OCI-LY7 (cell line): ENCODE data around the gene OGA. TPM values are rescaled to one million over a fixed set of nuclear protein-coding genes. Genes with fewer than 3 reads are reported as not detected.

Source experiments
- BruUV-seq: library from RNA; stranded (reverse); fragments of 400-500 nt; replicated peaks from 2 replicates; lab custom pipeline; 2021; lab: Mats Ljungman, UMichigan
- CTCF ChIA-PET: fragments of 300-600 bp; sonication (Branson Sonifier 250); formaldehyde crosslinking; loops from one replicate; lab custom pipeline; 2022; ENCODE audit warnings: antibody characterized with exemption; ENCODE audit not compliant: unreplicated experiment; lab: Charles Lee
- POLR2A ChIA-PET: fragments of 300-600 bp; sonication (Branson Sonifier 250); formaldehyde crosslinking; loops from one replicate; lab custom pipeline; 2022; ENCODE audit warnings: antibody characterized with exemption; lab: Charles Lee
- DNase-seq: peaks from one replicate; pipeline ENCODE4 v3.0.0-alpha.2; 2015; ENCODE audit warnings: low spot score
- H2AFZ ChIP-seq: fragments of 200-600 bp; sonication (generic), shearing (Covaris generic); 2 replicates; pipeline ENCODE4 v1.6.1; 2014; ENCODE audit warnings: mild to moderate bottlenecking, antibody characterized with exemption, low read length, moderate library complexity
- H3K27ac ChIP-seq: fragments of 200-600 bp; sonication (generic); 2 replicates; pipeline ENCODE4 v1.5.1; 2014; ENCODE audit warnings: mixed run types, low read depth, mild to moderate bottlenecking, moderate library complexity, low read length, inconsistent platforms; ENCODE audit not compliant: poor library complexity, severe bottlenecking
- H3K36me3 ChIP-seq: fragments of 200-600 bp; sonication (generic); 2 replicates; pipeline ENCODE4 v1.6.1; 2014; ENCODE audit warnings: mild to moderate bottlenecking, antibody characterized with exemption, low read length, moderate library complexity, mixed read lengths; ENCODE audit not compliant: insufficient read depth
- H3K4me1 ChIP-seq: fragments of 200-600 bp; sonication (generic); 2 replicates; pipeline ENCODE4 v1.5.1; 2014; ENCODE audit warnings: mild to moderate bottlenecking, low read length; ENCODE audit not compliant: insufficient read depth, poor library complexity, severe bottlenecking
- H3K4me2 ChIP-seq: fragments of 200-600 bp; sonication (generic); 2 replicates; pipeline ENCODE4 v1.6.1; 2014; ENCODE audit warnings: mild to moderate bottlenecking, low read length
- H3K4me3 ChIP-seq: fragments of 200-600 bp; sonication (generic); 2 replicates; pipeline ENCODE4 v1.5.1; 2014; ENCODE audit warnings: mild to moderate bottlenecking, low read depth, low read length; ENCODE audit not compliant: poor library complexity, severe bottlenecking
- H3K79me2 ChIP-seq: fragments of 200-600 bp; sonication (generic); 2 replicates; pipeline ENCODE4 v1.6.1; 2016; ENCODE audit warnings: low read depth, mild to moderate bottlenecking, low read length, moderate library complexity, mixed read lengths; ENCODE audit not compliant: insufficient read depth
- H3K9me2 ChIP-seq: fragments of 200-600 bp; sonication (generic); 2 replicates; pipeline ENCODE4 v1.6.1; 2016; ENCODE audit warnings: mild to moderate bottlenecking, low read length, mixed read lengths; ENCODE audit not compliant: insufficient read depth
- H3K9me3 ChIP-seq: fragments of 200-600 bp; sonication (generic); 2 replicates; pipeline ENCODE4 v1.6.1; 2014; ENCODE audit warnings: mild to moderate bottlenecking, mixed run types, low read length, mixed read lengths
- H4K20me1 ChIP-seq: fragments of 200-600 bp; sonication (generic); 2 replicates; pipeline ENCODE4 v1.6.1; 2014; ENCODE audit warnings: mild to moderate bottlenecking, antibody characterized with exemption, low read length, moderate library complexity, mixed read lengths; ENCODE audit not compliant: insufficient read depth
- EZH2phosphoT487 ChIP-seq: fragments of 200-600 bp; sonication (generic); IDR thresholded peaks from 2 replicates; pipeline ENCODE4 v1.6.1; 2018; ENCODE audit warnings: low read depth, borderline replicate concordance, mild to moderate bottlenecking, mixed run types, antibody characterized with exemption, low read length, moderate library complexity, mixed read lengths
- intact Hi-C: fragments of 100-400 bp; cut with micrococcal nuclease; formaldehyde crosslinking; loops from one replicate; pipeline ENCODE4 v1.10.0; 2022; ENCODE audit not compliant: unreplicated experiment
- total RNA-seq, 2 experiments: library from RNA; depleted of rRNA in 1 of 2; stranded (reverse); fragments of >200 nt in 1 of 2; shearing (Covaris generic) in 1 of 2; gene quantifications; 2 replicates each; pipeline ENCODE4 v1.2.3, GENCODE V29; 2014 to 2022
- TF ChIP-seq, protein P1 (sequence below): fragments of 200-600 bp; sonication (generic); conservative IDR thresholded peaks from 2 replicates; pipeline ENCODE4 v1.5.1; 2014; ENCODE audit warnings: mild to moderate bottlenecking, antibody characterized with exemption, low read length, moderate library complexity, mixed read lengths

Gene OGA
- total RNA-seq, 2 experiments from 2014 or later = 65.5 to 109 TPM

DNA sequence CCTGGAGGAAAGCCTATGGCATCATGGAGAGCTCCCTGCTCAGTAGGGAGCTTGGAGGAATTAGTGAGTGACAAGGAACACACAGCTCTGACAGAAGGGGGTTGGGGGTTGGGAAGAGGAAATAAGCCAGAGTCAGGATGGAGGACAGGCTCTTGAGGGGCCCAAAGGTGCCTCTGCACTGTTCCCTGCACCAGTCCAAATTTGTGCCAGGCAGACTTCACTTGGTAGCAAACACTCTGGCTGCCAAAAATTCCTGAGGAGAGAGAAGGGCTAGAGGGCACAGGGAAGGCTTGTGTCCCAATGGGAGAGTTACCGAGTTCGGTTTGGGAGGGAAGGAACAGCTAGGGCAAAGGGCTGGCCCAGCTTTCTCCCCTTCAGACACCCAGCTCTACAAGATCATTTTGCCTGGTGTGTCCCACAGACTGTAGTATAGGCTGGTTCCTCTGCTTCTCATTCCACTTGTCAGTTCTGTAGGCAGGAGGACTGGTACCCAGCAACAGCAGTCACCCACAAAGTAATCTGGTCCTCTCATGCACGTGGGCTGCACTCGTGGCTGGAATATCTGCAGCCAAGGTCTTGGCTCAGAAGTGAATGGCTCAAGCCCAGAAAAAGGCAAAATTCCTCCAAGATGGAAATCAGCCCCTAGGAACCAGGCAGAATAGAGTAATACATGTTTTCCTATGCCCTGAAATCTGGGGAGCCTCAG is 33.3 kb upstream of the OGA start:
- no peaks in the 10 kb centered on the region for H3K9me2 ChIP-seq
- H3K4me1 ChIP-seq = no peaks in the 10 kb centered on the region
- intact Hi-C loops = no loop called here
- CTCF ChIA-PET = interaction anchor here (0.6 kb wide), 1 partner anchor 262 kb away, joined by 3 read pairs; no protein-coding TSS in a partner anchor
- H3K27ac ChIP-seq = no peak overlapping the region
- no peak for DNase-seq
- no peaks in the 10 kb centered on the region for H3K79me2 ChIP-seq
- POLR2A ChIA-PET = interaction anchor here (0.5 to 0.7 kb wide), 3 partner anchors 45 to 835 kb away, joined by 3 read pairs; no protein-coding TSS in a partner anchor
- no peaks in the 10 kb centered on the region for H3K9me3 ChIP-seq
- H3K4me2 ChIP-seq = no peak overlapping the region
- no peaks in the 10 kb centered on the region for H3K36me3 ChIP-seq
- H4K20me1 ChIP-seq = no peaks in the 10 kb centered on the region
- BruUV-seq = no TSS peak
- H2AFZ ChIP-seq = no peak overlapping the region
- TF ChIP-seq EZH2phosphoT487 = no peak
- TF ChIP-seq, protein P1, sequence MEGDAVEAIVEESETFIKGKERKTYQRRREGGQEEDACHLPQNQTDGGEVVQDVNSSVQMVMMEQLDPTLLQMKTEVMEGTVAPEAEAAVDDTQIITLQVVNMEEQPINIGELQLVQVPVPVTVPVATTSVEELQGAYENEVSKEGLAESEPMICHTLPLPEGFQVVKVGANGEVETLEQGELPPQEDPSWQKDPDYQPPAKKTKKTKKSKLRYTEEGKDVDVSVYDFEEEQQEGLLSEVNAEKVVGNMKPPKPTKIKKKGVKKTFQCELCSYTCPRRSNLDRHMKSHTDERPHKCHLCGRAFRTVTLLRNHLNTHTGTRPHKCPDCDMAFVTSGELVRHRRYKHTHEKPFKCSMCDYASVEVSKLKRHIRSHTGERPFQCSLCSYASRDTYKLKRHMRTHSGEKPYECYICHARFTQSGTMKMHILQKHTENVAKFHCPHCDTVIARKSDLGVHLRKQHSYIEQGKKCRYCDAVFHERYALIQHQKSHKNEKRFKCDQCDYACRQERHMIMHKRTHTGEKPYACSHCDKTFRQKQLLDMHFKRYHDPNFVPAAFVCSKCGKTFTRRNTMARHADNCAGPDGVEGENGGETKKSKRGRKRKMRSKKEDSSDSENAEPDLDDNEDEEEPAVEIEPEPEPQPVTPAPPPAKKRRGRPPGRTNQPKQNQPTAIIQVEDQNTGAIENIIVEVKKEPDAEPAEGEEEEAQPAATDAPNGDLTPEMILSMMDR = no peak
- no peak overlapping the region for H3K4me3 ChIP-seq

DNA sequence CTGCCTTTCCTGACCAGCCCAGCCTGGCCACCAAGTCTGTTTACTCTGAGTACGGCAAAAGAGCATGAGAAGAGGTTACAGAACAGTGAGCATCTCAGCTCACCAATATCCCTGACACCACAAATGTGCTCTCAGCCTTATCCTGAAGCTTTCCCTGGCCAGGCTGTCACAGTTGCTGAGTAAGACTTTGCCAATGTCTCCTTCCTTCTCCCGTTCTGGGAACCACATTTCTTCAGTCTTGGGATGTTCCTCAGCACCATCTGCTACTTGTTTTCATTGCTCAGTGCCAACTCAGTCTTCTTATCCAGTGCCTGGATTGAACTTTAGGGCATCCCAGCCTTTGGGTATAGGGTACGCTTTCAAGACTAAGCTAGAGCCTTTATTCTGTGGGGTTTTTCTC is 32.5 kb upstream of the OGA start:
- no TSS peak for BruUV-seq
- H3K4me3 ChIP-seq = no peak overlapping the region
- H3K27ac ChIP-seq = no peak overlapping the region
- POLR2A ChIA-PET = interaction anchor here (0.5 to 0.7 kb wide), 4 partner anchors 36 to 163 kb away, joined by 3 to 5 read pairs (median 4); no protein-coding TSS in a partner anchor
- CTCF ChIA-PET = interaction anchor here (0.6 kb wide), 1 partner anchor 263 kb away, joined by 3 read pairs; no protein-coding TSS in a partner anchor
- no peaks in the 10 kb centered on the region for H3K9me3 ChIP-seq
- H3K4me2 ChIP-seq = no peak overlapping the region
- H2AFZ ChIP-seq = no peak overlapping the region
- intact Hi-C loops = no loop called here
- H3K79me2 ChIP-seq = no peaks in the 10 kb centered on the region
- no peaks in the 10 kb centered on the region for H3K36me3 ChIP-seq
- no peaks in the 10 kb centered on the region for H3K9me2 ChIP-seq
- DNase-seq = no peak
- TF ChIP-seq EZH2phosphoT487 = no peak
- TF ChIP-seq, protein P1 = no peak
- H4K20me1 ChIP-seq = no peaks in the 10 kb centered on the region
- no peaks in the 10 kb centered on the region for H3K4me1 ChIP-seq

DNA sequence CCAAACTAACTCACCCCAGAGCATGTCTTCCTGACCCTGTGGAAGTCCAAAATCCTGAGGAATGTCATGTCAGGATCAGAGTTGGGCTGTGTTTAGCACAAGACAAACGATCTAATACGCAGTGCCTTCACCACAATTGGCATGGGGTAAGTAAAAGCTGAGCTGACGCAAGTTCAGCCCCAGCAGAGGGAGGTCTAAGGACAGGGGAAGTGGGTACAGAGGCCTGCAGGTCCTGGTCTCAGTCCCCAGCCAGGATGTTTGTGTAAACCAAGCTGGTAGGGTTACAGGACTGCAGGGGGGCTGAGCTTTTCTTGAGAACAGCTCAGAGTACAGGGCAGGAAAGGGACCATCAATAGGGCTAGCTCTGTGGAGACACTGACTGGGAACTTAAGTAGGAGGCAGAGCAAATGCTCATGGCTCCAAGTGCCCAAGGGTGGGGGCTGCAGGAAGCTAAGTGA is 30.7 kb upstream of the OGA start:
- no peak overlapping the region for H3K4me2 ChIP-seq
- POLR2A ChIA-PET = interaction anchor here (0.6 kb wide), 1 partner anchor 159 kb away, joined by 5 read pairs; no protein-coding TSS in a partner anchor
- TF ChIP-seq, protein P1 = no peak
- no peak for TF ChIP-seq EZH2phosphoT487

More for the DNA sequence above, 30.7 kb upstream of the OGA start:
- CTCF ChIA-PET = no interaction called here
- BruUV-seq = no TSS peak
- Histone ChIP-seq H3K4me1 (peaks cover 3% of the 10 kb centered on the region), H3K36me3 (no peaks in the 10 kb centered on the region), H3K9me3 (no peaks in the 10 kb centered on the region), H2AFZ (no peak overlapping the region), H3K79me2 (no peaks in the 10 kb centered on the region), H4K20me1 (no peaks in the 10 kb centered on the region), H3K9me2 (no peaks in the 10 kb centered on the region), H3K27ac (no peak overlapping the region), H3K4me3 (no peak overlapping the region)
- intact Hi-C loops = no loop called here
- no peak for DNase-seq
